Activated naive CD4-positive, alpha-beta T cell treated with anti-CD3 and anti-CD28 coated beads for 36 hours (primary cell): ENCODE data around the gene RPS19BP1. TPM values are rescaled to one million over a fixed set of nuclear protein-coding genes. Genes with fewer than 3 reads are reported as not detected.
A peak's percentile ranks its signal among the peaks of the same experiment; 100 is the strongest.

ENCODE experiments used
- CTCF ChIA-PET: fragments of 350-600 bp; sonication (Branson Sonifier 250); formaldehyde crosslinking; loops from one replicate; lab custom pipeline; 2021; ENCODE audit warnings: antibody characterized with exemption; lab: Charles Lee
- DNase-seq: peaks from one replicate; pipeline ENCODE4 v3.0.0-alpha.2; 2020
- H3K27ac Mint-ChIP-seq: one replicate; pipeline ENCODE4 v1.8.0; 2021; ENCODE audit warnings: mild to moderate bottlenecking, mixed read lengths
- H3K27me3 Mint-ChIP-seq: one replicate; pipeline ENCODE4 v1.8.0; 2021; ENCODE audit warnings: low read depth, mixed read lengths
- H3K36me3 Mint-ChIP-seq: one replicate; pipeline ENCODE4 v1.8.0; 2021; ENCODE audit warnings: low read depth, mixed read lengths
- H3K4me1 Mint-ChIP-seq: one replicate; pipeline ENCODE4 v1.8.0; 2021; ENCODE audit warnings: low read depth, mixed read lengths
- H3K4me3 Mint-ChIP-seq: one replicate; pipeline ENCODE4 v1.8.0; 2021; ENCODE audit warnings: mild to moderate bottlenecking, moderate library complexity, mixed read lengths
- H3K9me3 Mint-ChIP-seq: one replicate; pipeline ENCODE4 v1.8.0; 2021; ENCODE audit warnings: mixed read lengths
- intact Hi-C: fragments of 100-400 bp; cut with micrococcal nuclease; formaldehyde crosslinking; loops from one replicate; pipeline ENCODE4 v1.15.1; 2023
- total RNA-seq, 2 experiments: library from RNA; stranded (reverse); gene quantifications; one replicate each; pipeline ENCODE4 v1.2.3, GENCODE V29; 2021

RPS19BP1 gene, protein sequence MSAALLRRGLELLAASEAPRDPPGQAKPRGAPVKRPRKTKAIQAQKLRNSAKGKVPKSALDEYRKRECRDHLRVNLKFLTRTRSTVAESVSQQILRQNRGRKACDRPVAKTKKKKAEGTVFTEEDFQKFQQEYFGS
- total RNA-seq = 10 to 100 TPM; 52.0 to 56.2 TPM

DNA sequence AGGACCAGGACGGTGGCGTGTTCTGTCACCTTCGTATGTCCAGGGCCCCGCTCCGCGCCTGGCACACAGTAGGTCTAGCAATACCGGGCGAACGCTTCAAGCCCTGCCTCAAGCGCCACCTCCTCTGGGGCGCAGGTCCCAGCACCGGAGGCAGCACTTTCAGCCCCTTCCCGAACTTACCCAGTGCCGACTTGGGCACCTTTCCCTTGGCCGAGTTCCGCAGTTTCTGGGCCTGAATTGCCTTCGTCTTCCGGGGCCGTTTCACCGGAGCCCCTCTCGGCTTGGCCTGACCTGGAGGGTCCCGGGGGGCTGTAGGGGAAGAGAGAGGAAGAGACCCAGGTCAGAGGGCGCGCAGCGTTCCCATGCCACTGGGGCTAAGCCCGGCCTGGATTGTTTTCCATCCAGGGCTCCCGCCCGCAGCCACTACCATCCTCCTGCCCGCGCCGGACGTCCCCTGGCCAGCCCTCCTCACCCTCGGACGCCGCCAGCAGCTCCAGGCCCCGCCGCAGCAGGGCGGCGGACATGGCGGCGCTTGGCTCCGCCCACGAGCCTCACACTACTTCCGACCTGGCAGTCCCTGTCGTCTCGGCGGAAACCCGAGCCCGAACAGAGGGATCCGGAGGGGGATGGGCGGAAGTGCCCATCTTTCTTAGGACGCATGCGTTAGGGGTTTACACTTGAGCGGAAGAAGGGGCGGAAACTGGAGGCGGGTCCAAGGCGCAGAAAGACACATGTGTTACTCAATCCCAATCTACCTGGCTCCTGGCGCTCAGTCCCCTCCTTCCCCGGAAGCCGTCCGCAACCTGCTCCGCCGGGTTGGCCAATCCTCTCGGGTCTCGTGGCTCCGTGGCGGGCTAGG lies at the start of gene RPS19BP1:
TSS of gene RPS19BP1 (minus strand) at position 534 of the 859 bp plus-strand sequence. CDS start at position 524, 10 bp downstream.
- H3K27me3 Mint-ChIP-seq = no peaks in the 10 kb centered on the region
- DNase-seq = peak; percentile 100
- H3K36me3 Mint-ChIP-seq = peaks cover 23% of the 10 kb centered on the region
- intact Hi-C loops = loop anchor here (1.0 to 10.0 kb wide), 8 partner anchors 12 to 1752 kb away; partner anchors contain the start of genes ADSL, ATF4, RANGAP1 and RPL3
- peak within 1 kb of the TSS; percentile 91 for H3K27ac Mint-ChIP-seq
- H3K4me1 Mint-ChIP-seq = peaks cover 49% of the 10 kb centered on the region
- CTCF ChIA-PET = interaction anchor here (1.1 to 11.1 kb wide), 4 partner anchors 38 to 216 kb away, joined by 3 to 208 read pairs (median 4); no protein-coding TSS in a partner anchor
- no peaks in the 10 kb centered on the region for H3K9me3 Mint-ChIP-seq
- peak within 1 kb of the TSS; percentile 94 for H3K4me3 Mint-ChIP-seq

DNA sequence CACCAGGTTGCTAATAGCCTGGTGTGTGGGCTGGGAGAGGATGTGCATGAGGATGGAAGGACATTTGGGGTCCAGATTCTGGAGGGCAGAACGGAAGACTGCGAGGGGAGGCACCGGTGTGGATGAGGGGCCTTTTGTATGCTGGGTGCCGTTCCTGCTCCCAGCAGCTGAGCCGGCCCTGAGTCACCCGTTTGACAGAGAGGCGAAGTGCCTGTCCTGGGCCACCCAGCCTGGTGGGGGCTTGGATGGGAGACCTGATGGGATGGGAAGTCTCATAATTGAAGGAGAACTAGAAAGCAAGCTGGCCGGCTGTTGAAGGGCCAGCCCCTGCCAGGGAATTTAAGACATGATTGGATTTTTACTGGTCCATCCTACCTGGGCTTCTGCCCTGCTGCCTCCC lies 48.8 kb upstream of the RPS19BP1 start:
- H3K9me3 Mint-ChIP-seq = no peaks in the 10 kb centered on the region
- no peaks in the 10 kb centered on the region for H3K36me3 Mint-ChIP-seq
- no peak for DNase-seq
- H3K4me1 Mint-ChIP-seq = no peaks in the 10 kb centered on the region
- CTCF ChIA-PET = no interaction called here
- H3K27me3 Mint-ChIP-seq = no peaks in the 10 kb centered on the region
- no peak overlapping the region for H3K4me3 Mint-ChIP-seq
- H3K27ac Mint-ChIP-seq = no peak overlapping the region
- intact Hi-C loops = no loop called here

DNA sequence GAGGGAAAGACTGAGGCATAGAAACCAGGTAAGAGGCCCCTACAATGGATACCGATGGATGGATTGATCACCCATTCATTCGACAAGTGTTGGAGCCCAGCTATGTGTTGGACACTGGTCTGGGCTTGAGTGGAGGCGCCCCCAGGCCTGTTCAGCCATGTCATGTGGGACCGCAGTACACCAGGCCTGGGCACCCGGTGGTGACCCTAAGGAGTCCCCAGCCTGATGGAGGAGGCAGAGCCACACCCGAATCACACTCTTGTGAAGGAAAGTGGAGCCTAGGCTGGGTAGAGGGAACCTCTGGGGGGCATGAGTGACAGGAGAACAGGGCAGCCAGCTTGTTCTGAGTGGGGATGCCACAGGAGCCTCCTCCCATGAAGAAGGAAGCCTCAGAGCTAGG lies 48.2 kb upstream of the RPS19BP1 start:
- CTCF ChIA-PET = no interaction called here
- no peaks in the 10 kb centered on the region for H3K27me3 Mint-ChIP-seq
- no peak overlapping the region for H3K27ac Mint-ChIP-seq
- intact Hi-C loops = no loop called here
- no peaks in the 10 kb centered on the region for H3K4me1 Mint-ChIP-seq
- H3K9me3 Mint-ChIP-seq = no peaks in the 10 kb centered on the region
- H3K4me3 Mint-ChIP-seq = no peak overlapping the region
- no peaks in the 10 kb centered on the region for H3K36me3 Mint-ChIP-seq
- no peak for DNase-seq

DNA sequence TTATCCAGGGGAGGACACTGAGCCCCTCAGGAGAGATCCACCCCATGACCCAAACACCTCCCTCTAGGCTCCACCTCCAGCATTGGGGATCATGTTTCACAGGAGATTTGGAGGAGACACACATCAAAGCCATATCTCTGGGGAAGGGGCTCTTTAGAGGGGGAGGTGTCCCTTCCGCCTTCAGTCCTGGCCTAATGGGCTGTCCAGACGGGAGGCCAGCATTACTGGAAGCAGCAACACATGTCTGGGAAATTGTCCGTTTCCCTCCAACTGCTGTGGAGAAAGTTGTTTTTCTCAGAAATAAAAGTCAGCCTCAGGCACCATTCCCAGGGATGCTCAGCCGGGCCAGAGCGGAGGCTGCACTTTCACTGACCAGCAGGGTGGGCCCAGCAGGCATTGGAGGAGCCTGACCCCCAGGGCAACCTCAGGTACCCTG lies 47.5 kb upstream of the RPS19BP1 start:
- Mint-ChIP-seq H3K4me1 (no peaks in the 10 kb centered on the region), H3K27me3 (no peaks in the 10 kb centered on the region), H3K36me3 (no peaks in the 10 kb centered on the region), H3K4me3 (no peak overlapping the region), H3K9me3 (no peaks in the 10 kb centered on the region), H3K27ac (no peak overlapping the region)
- DNase-seq = no peak
- CTCF ChIA-PET = no interaction called here
- intact Hi-C loops = no loop called here

DNA sequence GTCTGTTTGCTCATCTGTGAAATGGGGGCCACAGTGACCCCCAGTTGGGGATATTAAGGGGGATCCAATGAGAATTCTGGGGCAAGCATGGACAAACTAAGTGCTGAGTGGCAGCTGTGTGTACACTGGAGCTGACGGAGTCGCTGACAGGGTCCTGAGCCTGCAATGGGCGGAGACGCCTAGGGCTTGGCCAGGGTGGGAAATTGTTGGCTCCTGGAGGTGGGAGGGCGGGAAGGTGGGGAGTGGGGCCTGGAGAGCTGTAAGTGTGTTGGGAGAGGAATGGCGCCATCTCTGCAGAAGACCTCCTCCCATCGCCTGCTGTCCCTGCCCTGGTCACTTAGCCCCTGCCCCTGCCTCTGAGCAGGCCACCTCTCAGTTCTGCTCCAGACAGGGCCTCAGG lies 45.4 kb upstream of the RPS19BP1 start:
- intact Hi-C loops = no loop called here
- Mint-ChIP-seq H3K36me3 (no peaks in the 10 kb centered on the region), H3K4me3 (no peak overlapping the region), H3K9me3 (no peaks in the 10 kb centered on the region), H3K4me1 (no peaks in the 10 kb centered on the region), H3K27ac (no peak overlapping the region), H3K27me3 (no peaks in the 10 kb centered on the region)
- CTCF ChIA-PET = interaction anchor here (0.6 to 1.1 kb wide), 3 partner anchors 44 to 447 kb away, joined by 3 to 4 read pairs (median 3); no protein-coding TSS in a partner anchor
- no peak for DNase-seq

DNA sequence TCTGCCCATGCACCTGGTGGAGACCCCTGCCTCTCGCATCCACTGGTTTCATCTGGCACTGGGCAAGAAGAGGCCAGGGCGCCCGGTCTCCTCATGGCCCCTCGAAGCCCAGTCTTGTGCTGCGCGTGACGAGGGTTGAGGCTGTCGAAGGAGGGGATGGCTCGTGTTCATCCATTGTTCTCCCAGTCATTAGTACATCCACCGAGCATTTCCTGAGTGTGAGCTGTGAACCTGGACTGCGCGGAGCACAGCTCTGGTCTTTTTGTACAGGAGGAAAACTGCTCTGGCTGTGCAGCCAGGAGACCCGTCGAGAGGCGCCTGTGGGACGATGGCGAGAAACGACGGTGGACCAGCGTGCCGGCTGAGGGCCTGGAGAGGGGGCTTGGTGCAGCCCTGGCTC lies 44.8 kb upstream of the RPS19BP1 start:
- no peak for DNase-seq
- no peak overlapping the region for H3K27ac Mint-ChIP-seq
- no peaks in the 10 kb centered on the region for H3K36me3 Mint-ChIP-seq
- intact Hi-C loops = no loop called here
- no peaks in the 10 kb centered on the region for H3K9me3 Mint-ChIP-seq
- no peaks in the 10 kb centered on the region for H3K4me1 Mint-ChIP-seq
- no peaks in the 10 kb centered on the region for H3K27me3 Mint-ChIP-seq
- CTCF ChIA-PET = interaction anchor here (1.1 kb wide), 1 partner anchor 447 kb away, joined by 3 read pairs; no protein-coding TSS in a partner anchor
- H3K4me3 Mint-ChIP-seq = no peak overlapping the region

DNA sequence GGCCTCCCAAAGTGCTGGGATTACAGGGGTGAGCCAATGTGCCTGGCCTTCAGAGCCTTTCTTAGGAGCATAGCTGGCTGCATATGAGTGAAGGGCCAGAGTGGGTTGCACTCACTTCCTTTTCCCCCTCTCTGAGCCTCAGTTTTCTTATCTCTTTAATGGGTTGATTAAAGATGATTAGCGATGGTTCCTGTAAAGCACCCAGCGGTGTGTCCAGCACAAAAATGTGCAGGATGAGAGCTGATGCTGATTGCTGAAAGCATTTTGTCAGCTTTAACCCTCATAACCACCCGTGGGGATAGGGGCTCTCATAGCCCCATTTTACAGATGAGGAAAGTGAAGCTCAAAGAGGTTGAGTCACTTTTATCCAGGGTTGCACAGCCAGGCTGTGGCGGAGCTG lies 43.5 kb upstream of the RPS19BP1 start:
- intact Hi-C loops = no loop called here
- no peaks in the 10 kb centered on the region for H3K27me3 Mint-ChIP-seq
- H3K4me3 Mint-ChIP-seq = no peak overlapping the region
- CTCF ChIA-PET = interaction anchor here (0.5 to 1.0 kb wide), 2 partner anchors 17 to 360 kb away, joined by 3 read pairs; no protein-coding TSS in a partner anchor
- H3K36me3 Mint-ChIP-seq = no peaks in the 10 kb centered on the region
- H3K27ac Mint-ChIP-seq = no peak overlapping the region
- DNase-seq = no peak
- H3K9me3 Mint-ChIP-seq = no peaks in the 10 kb centered on the region
- H3K4me1 Mint-ChIP-seq = no peaks in the 10 kb centered on the region

DNA sequence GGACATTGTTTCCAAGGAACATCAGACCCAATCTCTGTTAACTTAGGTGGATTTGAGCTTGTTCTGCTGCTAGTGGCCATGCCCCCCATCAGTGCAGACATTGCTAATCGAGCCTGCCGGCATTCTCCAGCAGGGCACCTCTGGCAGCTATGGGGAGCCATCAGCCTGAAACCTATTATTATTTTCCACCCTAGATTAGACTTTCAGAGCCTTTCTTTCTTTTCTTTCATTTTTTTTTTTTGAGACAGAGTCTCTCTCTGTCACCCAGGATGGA lies 42.9 kb upstream of the RPS19BP1 start:
- Mint-ChIP-seq H3K4me3 (no peak overlapping the region), H3K27ac (no peak overlapping the region), H3K4me1 (no peaks in the 10 kb centered on the region), H3K36me3 (no peaks in the 10 kb centered on the region), H3K9me3 (no peaks in the 10 kb centered on the region), H3K27me3 (no peaks in the 10 kb centered on the region)
- no peak for DNase-seq
- CTCF ChIA-PET = no interaction called here
- intact Hi-C loops = no loop called here

DNA sequence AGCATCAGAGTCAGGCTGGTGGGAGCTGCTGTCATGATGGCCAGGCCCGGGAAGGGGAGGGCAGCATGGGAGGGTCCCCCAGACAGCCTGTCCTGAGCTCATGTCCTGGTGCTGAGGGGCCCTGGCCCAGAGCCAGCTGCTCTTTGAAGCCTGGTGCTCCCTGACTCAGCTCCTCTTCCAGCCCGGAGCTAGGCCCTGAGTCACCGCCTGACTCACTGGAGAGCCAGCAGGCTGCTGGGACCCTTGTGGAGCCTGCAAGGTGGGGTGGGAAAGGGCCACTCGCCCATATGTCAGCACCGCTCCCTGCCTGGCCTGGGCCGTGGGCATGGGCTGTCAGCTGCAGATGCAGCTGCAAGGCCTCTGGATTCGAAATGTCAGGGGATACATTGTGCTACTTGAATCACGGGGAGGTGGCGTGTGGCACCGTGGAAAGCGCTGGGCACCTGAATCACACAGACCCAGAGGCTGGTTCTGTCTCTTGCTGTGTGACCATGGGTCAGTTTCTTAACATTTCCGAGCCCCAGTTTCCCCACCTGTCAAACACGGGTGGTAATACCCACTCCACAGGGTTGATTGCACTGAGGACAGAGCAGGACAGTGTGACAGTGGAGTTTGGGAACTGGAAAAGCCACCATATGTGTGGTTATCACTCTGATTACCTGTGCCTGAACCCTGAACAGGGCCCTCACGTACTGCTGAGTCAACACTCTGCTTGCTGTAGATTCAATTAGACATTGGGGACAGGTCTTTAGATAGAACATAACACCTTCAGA lies 42.4 kb upstream of the RPS19BP1 start:
- Mint-ChIP-seq H3K27me3 (no peaks in the 10 kb centered on the region), H3K4me1 (no peaks in the 10 kb centered on the region), H3K9me3 (no peaks in the 10 kb centered on the region), H3K27ac (no peak overlapping the region), H3K36me3 (no peaks in the 10 kb centered on the region), H3K4me3 (no peak overlapping the region)
- intact Hi-C loops = no loop called here
- no peak for DNase-seq
- CTCF ChIA-PET = interaction anchor here (0.9 kb wide), 2 partner anchors 47 to 435 kb away, joined by 3 read pairs; no protein-coding TSS in a partner anchor

DNA sequence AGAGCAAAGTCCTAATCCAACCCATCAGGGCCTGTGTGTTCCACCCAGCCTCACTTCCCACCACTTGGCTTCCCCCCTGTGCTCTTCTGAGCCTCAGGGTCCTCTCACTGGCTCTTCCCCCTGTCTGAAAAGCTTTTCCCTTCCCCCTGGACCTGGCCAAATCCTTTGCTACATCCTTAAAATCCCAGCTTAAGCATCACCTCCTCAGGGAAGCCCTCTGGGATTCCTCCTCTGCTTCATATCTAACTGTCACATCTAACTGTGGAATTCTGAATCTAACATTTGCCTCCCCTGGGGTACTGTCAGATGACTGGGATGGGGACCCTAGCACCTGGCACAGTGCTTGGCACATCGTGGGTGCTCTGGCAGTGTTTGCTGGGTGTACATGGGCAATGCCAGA lies 39.0 kb upstream of the RPS19BP1 start:
- intact Hi-C loops = no loop called here
- no peaks in the 10 kb centered on the region for H3K27me3 Mint-ChIP-seq
- H3K4me3 Mint-ChIP-seq = no peak overlapping the region
- no peak for DNase-seq
- H3K27ac Mint-ChIP-seq = no peak overlapping the region
- no peaks in the 10 kb centered on the region for H3K36me3 Mint-ChIP-seq
- no peaks in the 10 kb centered on the region for H3K9me3 Mint-ChIP-seq
- CTCF ChIA-PET = no interaction called here
- peaks cover 12% of the 10 kb centered on the region for H3K4me1 Mint-ChIP-seq

DNA sequence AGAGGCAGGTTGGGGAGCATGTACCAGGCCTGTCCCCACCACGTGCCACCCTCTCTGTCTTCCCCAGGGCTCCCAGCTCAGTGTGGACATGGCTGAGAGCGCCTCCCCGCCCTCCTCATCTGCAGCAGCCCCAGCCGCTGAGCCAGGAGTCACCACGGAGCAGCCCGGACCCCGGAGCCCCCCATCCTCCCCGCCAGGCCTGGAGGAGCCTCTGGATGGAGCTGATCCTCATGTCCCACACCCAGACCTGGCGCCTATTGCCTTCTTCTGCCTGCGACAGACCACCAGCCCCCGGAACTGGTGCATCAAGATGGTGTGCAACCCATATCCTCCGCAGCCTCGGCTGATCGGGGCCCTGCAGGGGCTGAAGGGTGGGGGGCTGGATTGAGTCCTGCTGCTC lies 38.1 kb upstream of the RPS19BP1 start, which contains the start of gene CACNA1I:
TSS of gene CACNA1I (plus strand) at position 89 of the 400 bp plus-strand sequence. CDS start at position 89, 0 bp downstream.
- Mint-ChIP-seq H3K36me3 (no peaks in the 10 kb centered on the region), H3K27ac (no peak within 1 kb of the TSS)

DNA sequence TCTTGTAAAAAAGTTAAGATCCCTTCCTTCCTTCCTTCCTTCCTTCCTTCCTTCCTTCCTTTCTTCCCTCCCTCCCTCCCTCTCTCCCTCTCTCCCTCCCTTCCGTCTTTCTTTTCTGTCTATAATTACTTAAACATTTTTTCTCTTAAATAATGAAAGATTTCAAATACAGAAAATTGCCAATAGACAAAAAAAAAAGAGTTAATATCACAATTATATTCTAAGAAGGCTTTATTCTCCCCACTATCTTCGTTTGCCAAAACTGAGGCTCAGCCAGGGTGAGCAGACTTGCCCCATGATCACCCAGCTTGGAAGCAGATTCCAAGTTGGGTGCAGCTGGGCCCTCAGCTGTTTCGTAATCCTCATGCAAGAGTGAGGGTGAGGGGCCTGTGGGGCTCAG lies 37.7 kb upstream of the RPS19BP1 start:
- Mint-ChIP-seq H3K9me3 (peaks cover 5% of the 10 kb centered on the region), H3K27me3 (no peaks in the 10 kb centered on the region), H3K27ac (no peak overlapping the region), H3K4me1 (peaks cover 12% of the 10 kb centered on the region), H3K4me3 (no peak overlapping the region), H3K36me3 (no peaks in the 10 kb centered on the region)
- DNase-seq = no peak
- CTCF ChIA-PET = no interaction called here
- intact Hi-C loops = no loop called here

More for the DNA sequence above, 38.1 kb upstream of the RPS19BP1 start, which contains the start of gene CACNA1I:
- Mint-ChIP-seq H3K4me1 (peaks cover 12% of the 10 kb centered on the region), H3K9me3 (peaks cover 1% of the 10 kb centered on the region), H3K27me3 (no peaks in the 10 kb centered on the region), H3K4me3 (no peak within 1 kb of the TSS)
- intact Hi-C loops = no loop called here
- DNase-seq = no peak
- CTCF ChIA-PET = no interaction called here
